PC-9 (cell line): Measurements from ENCODE around the gene BPIFB2. TPM values are rescaled to one million over a fixed set of nuclear protein-coding genes. Genes with fewer than 3 reads are reported as not detected.

ENCODE experiments used
- BruUV-seq: library from RNA; stranded (reverse); fragments of 400-500 nt; replicated peaks from 2 replicates; lab custom pipeline; 2021; lab: Mats Ljungman, UMichigan
- CTCF ChIA-PET: fragments of 300-600 bp; sonication (Branson Sonifier 250); formaldehyde crosslinking; loops from one replicate; lab custom pipeline; 2022; ENCODE audit warnings: antibody characterized with exemption; lab: Charles Lee
- POLR2A ChIA-PET: fragments of 300-600 bp; sonication (Branson Sonifier 250); formaldehyde crosslinking; loops from one replicate; lab custom pipeline; 2022; ENCODE audit warnings: antibody characterized with exemption; ENCODE audit not compliant: unreplicated experiment; lab: Charles Lee
- DNase-seq, 2 experiments: peaks; one replicate each; pipeline versions ENCODE4 v3.0.0 to v3.0.0-alpha.2; 2015 to 2022; ENCODE audit warnings: mixed read lengths in 1 of 2
- H2AFZ ChIP-seq: fragments of 200-600 bp; sonication (generic); 2 replicates; pipeline ENCODE4 v1.8.1; 2017; ENCODE audit warnings: antibody characterized with exemption
- H3F3A ChIP-seq: fragments of 200-600 bp; sonication (generic); 2 replicates; pipeline ENCODE4 v1.8.1; 2017; ENCODE audit warnings: antibody characterized with exemption, mild to moderate bottlenecking, low read depth; ENCODE audit not compliant: insufficient read depth
- H3K27ac ChIP-seq: fragments of 200-600 bp; sonication (generic); 2 replicates; pipeline ENCODE4 v1.6.1; 2016; ENCODE audit warnings: mixed run types
- H3K27me3 ChIP-seq: fragments of 200-600 bp; sonication (generic); 2 replicates; pipeline ENCODE4 v1.6.1; 2016; ENCODE audit warnings: low read depth, mixed run types; ENCODE audit not compliant: insufficient read depth
- H3K36me3 ChIP-seq: fragments of 200-600 bp; sonication (generic); 2 replicates; pipeline ENCODE4 v1.6.1; 2016; ENCODE audit warnings: low read depth, mixed run types
- H3K4me1 ChIP-seq: fragments of 200-600 bp; sonication (generic); replicated peaks from 2 replicates; pipeline ENCODE4 v1.6.1; 2016; ENCODE audit warnings: mixed run types; ENCODE audit not compliant: insufficient read depth
- H3K4me2 ChIP-seq: fragments of 200-600 bp; sonication (generic); 2 replicates; pipeline ENCODE4 v1.6.1; 2017; ENCODE audit warnings: mixed run types
- H3K4me3 ChIP-seq: fragments of 200-600 bp; sonication (generic); 2 replicates; pipeline ENCODE4 v1.6.1; 2016; ENCODE audit warnings: mixed run types
- H3K79me2 ChIP-seq: fragments of 200-600 bp; sonication (generic); 2 replicates; pipeline ENCODE4 v1.6.1; 2017; ENCODE audit warnings: low read depth, mixed run types
- H3K9me2 ChIP-seq: fragments of 200-600 bp; sonication (generic); 2 replicates; pipeline ENCODE4 v1.8.1; 2017; ENCODE audit warnings: mild to moderate bottlenecking; ENCODE audit not compliant: insufficient read depth
- H3K9me3 ChIP-seq: fragments of 200-600 bp; sonication (generic); 2 replicates; pipeline ENCODE4 v1.8.1; 2016; ENCODE audit warnings: low read depth; ENCODE audit not compliant: insufficient read depth
- H4K20me1 ChIP-seq: fragments of 200-600 bp; sonication (generic); 2 replicates; pipeline ENCODE4 v1.8.1; 2017; ENCODE audit not compliant: insufficient read depth
- EZH2 ChIP-seq: fragments of 200-600 bp; sonication (generic); IDR thresholded peaks from 2 replicates; pipeline ENCODE4 v1.8.0; 2017; ENCODE audit warnings: antibody characterized with exemption, low read depth
- intact Hi-C: fragments of 100-400 bp; cut with micrococcal nuclease; formaldehyde crosslinking; loops from one replicate; pipeline ENCODE4 v1.10.0; 2022; ENCODE audit not compliant: unreplicated experiment
- total RNA-seq: library from RNA; stranded (reverse); gene quantifications from 2 replicates; pipeline ENCODE4 v1.2.3, GENCODE V29; 2021
- TF ChIP-seq, protein P1 (sequence below): fragments of 200-600 bp; sonication (generic); conservative IDR thresholded peaks from 2 replicates; pipeline ENCODE4 v1.6.1; 2017; ENCODE audit warnings: mixed run types, antibody characterized with exemption, mild to moderate bottlenecking, moderate library complexity

BPIFB2 gene
- total RNA-seq, 1 experiment from 2014 or later, result not detected

DNA sequence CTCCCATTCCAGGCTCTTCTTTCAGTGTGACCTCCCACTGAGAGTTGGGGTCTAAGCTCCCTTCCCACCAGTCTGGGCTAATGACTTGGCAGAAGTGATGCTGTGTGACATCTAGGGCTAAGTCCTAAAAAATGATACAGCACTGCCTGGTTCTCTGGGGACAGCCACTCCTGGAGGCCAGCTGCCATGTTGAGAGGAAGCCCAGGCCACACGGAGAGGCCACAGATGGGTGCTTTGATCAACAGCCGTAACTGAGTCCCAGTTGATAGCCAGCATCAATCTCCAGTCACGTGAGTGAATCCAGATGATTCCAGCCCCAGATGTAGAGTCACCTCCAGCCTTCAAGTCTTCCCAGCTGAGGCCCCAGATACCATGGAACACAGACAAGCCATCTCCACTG is 17.1 kb upstream of the BPIFB2 start:
- H2AFZ ChIP-seq, result no peak overlapping the region
- no peaks in the 10 kb centered on the region for H3K36me3 ChIP-seq
- no peaks in the 10 kb centered on the region for H3K4me1 ChIP-seq
- intact Hi-C loops, result no loop called here
- no TSS peak for BruUV-seq
- no peak for DNase-seq
- H3K27ac ChIP-seq, result no peak overlapping the region
- no peaks in the 10 kb centered on the region for H3K79me2 ChIP-seq
- H3F3A ChIP-seq, result no peaks in the 10 kb centered on the region
- H3K9me2 ChIP-seq, result no peaks in the 10 kb centered on the region
- H4K20me1 ChIP-seq, result no peaks in the 10 kb centered on the region
- no peaks in the 10 kb centered on the region; the same call in 1 of the 2 replicates for H3K9me3 ChIP-seq
- CTCF ChIA-PET, result interaction anchor here (0.6 kb wide), 1 partner anchor 976 kb away, joined by 3 read pairs; no protein-coding TSS in a partner anchor
- no peak overlapping the region for H3K4me2 ChIP-seq
- POLR2A ChIA-PET, result no interaction called here
- peaks cover 75% of the 10 kb centered on the region for H3K27me3 ChIP-seq
- TF ChIP-seq EZH2, result no peak
- TF ChIP-seq, protein P1, sequence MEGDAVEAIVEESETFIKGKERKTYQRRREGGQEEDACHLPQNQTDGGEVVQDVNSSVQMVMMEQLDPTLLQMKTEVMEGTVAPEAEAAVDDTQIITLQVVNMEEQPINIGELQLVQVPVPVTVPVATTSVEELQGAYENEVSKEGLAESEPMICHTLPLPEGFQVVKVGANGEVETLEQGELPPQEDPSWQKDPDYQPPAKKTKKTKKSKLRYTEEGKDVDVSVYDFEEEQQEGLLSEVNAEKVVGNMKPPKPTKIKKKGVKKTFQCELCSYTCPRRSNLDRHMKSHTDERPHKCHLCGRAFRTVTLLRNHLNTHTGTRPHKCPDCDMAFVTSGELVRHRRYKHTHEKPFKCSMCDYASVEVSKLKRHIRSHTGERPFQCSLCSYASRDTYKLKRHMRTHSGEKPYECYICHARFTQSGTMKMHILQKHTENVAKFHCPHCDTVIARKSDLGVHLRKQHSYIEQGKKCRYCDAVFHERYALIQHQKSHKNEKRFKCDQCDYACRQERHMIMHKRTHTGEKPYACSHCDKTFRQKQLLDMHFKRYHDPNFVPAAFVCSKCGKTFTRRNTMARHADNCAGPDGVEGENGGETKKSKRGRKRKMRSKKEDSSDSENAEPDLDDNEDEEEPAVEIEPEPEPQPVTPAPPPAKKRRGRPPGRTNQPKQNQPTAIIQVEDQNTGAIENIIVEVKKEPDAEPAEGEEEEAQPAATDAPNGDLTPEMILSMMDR, result no peak
- H3K4me3 ChIP-seq, result no peak overlapping the region

DNA sequence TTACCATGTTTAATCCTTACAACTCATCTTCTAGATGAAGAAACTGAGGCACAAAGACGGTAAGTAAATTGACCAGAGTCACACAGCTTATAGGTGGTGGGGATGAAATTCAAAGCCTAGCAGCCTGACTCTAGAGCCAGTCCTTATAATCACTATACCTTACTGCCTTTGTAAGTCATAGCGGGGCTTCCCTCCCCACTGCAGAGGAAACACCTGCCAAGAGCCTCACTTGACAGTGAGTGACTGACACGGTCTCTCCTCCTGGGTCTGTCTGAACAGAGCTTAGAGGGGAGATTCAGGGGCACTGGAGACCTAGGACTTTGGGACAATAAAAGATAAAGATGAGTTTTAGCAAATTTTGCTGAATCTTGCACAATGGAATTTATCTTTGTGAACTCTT is 16.1 kb upstream of the BPIFB2 start:
- intact Hi-C loops, result no loop called here
- no peaks in the 10 kb centered on the region for H3K9me2 ChIP-seq
- ChIA-PET CTCF (no interaction called here), POLR2A (no interaction called here)
- BruUV-seq, result no TSS peak
- no peaks in the 10 kb centered on the region; the same call in 1 of the 2 replicates for H3K9me3 ChIP-seq
- no peaks in the 10 kb centered on the region for H3K4me1 ChIP-seq
- DNase-seq, result no peak
- peaks cover 73% of the 10 kb centered on the region for H3K27me3 ChIP-seq
- H3K27ac ChIP-seq, result no peak overlapping the region
- no peak overlapping the region for H3K4me2 ChIP-seq
- TF ChIP-seq, protein P1, result no peak
- TF ChIP-seq EZH2, result no peak
- no peak overlapping the region for H2AFZ ChIP-seq
- no peaks in the 10 kb centered on the region for H3K79me2 ChIP-seq
- H3K4me3 ChIP-seq, result no peak overlapping the region
- H3K36me3 ChIP-seq, result no peaks in the 10 kb centered on the region
- H3F3A ChIP-seq, result no peaks in the 10 kb centered on the region
- no peaks in the 10 kb centered on the region for H4K20me1 ChIP-seq

DNA sequence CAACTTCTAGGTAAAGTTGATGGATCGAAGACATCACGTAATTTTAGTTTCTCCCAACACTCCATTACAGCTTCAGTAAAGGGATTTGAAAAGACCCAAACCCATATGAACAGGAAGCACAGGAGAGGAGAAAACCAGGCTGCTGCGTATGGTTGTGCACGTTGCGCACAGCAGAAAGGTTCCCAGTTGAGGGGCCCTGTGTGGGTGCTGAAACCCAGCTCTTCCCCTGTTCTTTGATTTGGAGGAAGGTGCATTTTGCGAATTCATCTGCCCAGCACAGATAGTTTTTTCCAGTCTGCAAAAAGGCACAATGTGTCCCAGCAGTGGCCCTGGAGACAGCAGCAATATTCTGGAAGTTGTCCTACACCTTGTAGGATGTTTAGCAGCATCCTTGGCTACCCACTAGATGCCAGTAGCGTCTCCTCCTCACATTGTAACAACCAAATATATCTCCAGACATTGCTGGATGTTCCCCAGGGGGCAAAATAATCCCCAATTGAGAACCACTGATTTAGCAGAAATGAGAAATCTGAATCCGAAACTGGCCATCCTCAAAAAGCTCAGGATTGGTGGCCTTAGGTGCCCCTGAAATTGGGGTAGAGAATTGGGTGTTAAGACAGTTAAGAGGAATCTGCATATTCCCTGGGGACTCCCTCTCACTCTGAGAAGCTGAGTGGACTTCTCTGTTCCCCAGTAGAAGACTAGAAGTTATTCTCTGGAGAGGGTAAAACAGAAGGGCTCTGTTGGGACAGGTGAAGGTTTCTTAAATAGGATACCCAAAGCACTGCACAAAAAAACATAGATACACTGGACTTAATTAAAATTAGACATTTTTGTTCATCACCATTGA is 15.5 kb upstream of the BPIFB2 start:
- no peak overlapping the region for H3K4me3 ChIP-seq
- no peak overlapping the region for H3K27ac ChIP-seq
- TF ChIP-seq EZH2, result no peak
- TF ChIP-seq, protein P1, result no peak
- no peaks in the 10 kb centered on the region for H3F3A ChIP-seq
- no peaks in the 10 kb centered on the region; the same call in 1 of the 2 replicates for H3K9me3 ChIP-seq
- no peaks in the 10 kb centered on the region for H3K36me3 ChIP-seq
- H3K27me3 ChIP-seq, result peaks cover 73% of the 10 kb centered on the region
- no TSS peak for BruUV-seq
- no peaks in the 10 kb centered on the region for H3K79me2 ChIP-seq
- no peaks in the 10 kb centered on the region for H4K20me1 ChIP-seq
- no peak overlapping the region for H3K4me2 ChIP-seq
- ChIA-PET POLR2A (no interaction called here), CTCF (no interaction called here)
- H2AFZ ChIP-seq, result no peak overlapping the region
- no peak for DNase-seq
- no peaks in the 10 kb centered on the region for H3K4me1 ChIP-seq
- intact Hi-C loops, result no loop called here
- no peaks in the 10 kb centered on the region for H3K9me2 ChIP-seq
